HG02884 (cell line): ENCODE results near the gene DBP.
"Not testable (repeated sequence)": the region's sequence is repeated elsewhere in the genome, so short reads cannot be mapped to it uniquely, and the experiment has no call there.

ENCODE experiments used
- ATAC-seq: cut with Tn5 transposase; IDR thresholded peaks from one replicate; pipeline ENCODE4 v1.9.1; 2021; ENCODE audit warnings: mild to moderate bottlenecking, moderate library complexity; ENCODE audit not compliant: unreplicated experiment

The DBP gene, protein sequence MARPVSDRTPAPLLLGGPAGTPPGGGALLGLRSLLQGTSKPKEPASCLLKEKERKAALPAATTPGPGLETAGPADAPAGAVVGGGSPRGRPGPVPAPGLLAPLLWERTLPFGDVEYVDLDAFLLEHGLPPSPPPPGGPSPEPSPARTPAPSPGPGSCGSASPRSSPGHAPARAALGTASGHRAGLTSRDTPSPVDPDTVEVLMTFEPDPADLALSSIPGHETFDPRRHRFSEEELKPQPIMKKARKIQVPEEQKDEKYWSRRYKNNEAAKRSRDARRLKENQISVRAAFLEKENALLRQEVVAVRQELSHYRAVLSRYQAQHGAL

GRCh38 chr19:48636859-48637448, at the start of gene DBP:
TSS of gene DBP (minus strand) at chr19:48637379. CDS start at chr19:48636994, 385 bp downstream.
- no peak for ATAC-seq

DNA sequence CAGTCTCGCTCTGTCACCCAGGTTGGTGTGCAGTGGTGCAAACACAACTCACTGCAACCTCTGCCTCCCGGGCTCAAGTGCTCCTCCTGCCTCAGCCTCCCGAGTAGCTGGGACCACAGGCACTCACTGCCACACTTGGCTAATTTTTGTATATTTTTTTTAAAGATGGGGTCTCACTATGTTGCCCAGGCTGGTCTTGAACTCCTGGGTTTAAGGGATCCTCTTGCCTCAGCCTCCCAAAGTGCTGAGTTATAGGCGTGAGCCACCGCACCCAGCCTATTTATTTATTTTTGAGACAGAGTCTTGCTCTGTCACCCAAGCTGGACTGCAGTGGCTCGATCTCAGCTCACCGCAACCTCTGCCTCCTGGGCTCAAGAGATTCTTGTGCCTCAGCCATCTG, 49.5 kb upstream of the DBP start:
- ATAC-seq: not testable (repeated sequence)

- no peak for ATAC-seq
These were observed 48.9 kb upstream of the DBP start for GRCh38 chr19:48686088-48686487.

DNA sequence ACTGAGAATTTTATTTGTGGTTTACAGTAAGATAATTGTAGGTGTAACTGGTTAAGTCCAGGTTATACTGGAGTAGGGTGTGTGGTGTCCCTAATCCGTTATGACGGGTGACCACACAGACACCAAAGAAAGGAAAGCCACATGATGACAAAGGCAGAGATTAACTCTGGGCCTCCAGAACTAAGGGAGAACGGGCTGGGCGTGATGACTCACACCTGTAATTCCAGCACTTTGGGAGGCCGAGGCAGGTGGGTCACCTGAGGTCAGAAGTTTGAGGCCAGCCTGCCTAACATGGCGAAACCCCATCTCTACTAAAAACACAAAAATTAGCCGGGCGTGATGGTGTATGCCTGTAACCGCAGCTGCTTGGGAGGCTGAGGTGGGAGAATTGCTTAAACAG, 48.4 kb upstream of the DBP start:
- ATAC-seq: no peak

DNA sequence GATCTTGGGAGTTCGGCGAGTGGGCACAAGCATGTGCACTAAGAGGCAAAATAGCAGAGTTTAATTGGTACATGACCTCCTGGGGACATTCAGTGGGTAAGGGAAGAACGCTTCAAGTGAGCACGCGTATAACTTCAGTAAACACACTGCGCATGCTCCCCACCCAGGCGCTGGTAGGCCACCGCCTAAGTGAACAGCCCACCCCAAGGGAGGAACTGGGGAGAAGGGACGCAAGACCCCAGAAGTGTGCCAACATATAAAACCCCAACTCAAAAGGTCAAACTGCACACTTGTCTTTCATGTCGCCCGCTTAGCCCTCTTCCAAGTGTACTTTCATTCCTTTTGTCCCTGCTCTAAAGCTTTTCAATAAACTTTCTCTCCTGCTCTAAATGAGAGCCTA, 46.2 kb upstream of the DBP start:
- no peak for ATAC-seq

DNA sequence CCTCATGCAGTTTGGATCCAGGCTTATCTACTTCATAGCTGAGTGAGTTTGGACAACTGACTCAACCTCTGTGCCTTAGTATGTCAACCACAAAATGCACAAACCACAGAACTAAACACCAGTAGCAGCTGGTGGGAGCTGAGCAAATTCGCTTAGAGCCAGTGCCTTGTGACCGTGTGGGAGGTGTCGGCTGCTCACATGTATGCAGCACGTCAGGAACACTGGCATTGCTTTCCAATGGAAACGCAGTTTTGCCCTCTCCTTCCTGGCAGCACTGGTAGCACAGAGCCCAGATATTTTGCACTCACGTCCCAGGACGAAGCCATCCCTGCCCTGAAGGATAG, 43.9 kb upstream of the DBP start:
- no peak for ATAC-seq

DNA sequence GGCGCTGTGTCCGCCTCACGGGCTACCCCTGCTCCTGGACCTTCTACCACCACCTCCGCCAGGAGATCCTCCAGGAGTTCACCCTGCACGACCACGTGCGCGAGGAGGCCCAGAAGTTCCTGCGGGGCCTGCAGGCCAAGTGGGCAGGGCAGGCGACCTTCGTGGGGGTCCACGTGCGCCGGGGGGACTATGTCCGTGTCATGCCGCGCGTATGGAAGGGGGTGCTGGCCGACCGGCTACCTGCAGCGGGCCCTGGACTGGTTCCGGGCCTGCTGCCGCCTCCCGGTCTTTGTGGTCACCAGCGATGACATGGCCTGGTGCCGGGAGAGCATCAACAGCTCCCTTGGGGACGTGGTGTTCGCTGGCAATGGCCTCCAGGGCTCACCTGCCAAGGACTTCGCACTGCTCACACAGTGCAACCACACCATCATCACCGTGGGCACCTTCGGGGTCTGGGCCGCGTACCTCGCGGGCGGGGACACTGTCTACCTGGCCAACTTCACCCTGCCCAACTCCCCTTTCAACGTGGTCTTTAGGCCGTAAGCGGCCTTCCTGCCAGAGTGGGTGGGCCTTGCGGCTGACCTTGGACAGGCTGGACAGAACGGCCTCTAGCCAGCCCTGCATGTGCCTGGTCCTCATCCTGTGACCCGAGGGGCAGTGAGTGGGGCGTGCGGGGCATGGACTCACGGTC, 43.4 kb upstream of the DBP start:
- no peak for ATAC-seq

DNA sequence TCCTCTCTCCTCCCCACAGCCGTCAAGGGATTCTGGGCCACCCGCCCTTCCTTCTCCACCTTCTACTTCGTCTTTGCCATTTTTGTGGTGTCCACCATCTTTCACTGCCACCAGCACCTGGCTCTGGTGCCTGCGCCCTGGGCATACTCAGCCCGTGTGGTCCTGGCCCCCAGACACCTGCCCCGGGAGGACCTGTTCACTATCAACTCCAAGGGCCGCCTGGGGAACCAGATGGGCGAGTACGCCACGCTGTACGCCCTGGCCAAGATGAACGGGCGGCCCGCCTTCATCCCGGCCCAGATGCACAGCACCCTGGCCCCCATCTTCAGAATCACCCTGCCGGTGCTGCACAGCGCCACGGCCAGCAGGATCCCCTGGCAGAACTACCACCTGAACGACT, 42.8 kb upstream of the DBP start:
- not testable (repeated sequence) for ATAC-seq

DNA sequence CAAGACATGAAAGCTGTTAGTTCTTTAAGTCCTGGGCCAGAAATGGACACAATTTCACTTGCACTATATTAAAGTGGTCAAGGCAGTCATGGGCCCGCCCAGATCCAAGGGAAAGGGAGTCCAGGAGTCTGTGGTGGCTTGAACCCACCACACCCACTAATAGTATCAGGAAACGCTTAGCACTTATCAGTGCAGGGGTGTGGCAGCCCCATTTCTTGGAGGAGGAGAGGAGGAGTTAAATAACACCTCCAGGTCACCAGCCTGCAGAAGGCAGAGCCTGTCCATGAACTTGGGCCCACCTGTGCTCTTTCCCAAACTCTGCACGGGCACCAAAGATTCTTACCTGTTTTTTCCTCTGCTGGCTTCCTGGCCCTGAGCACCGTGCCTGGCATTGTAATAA, 41.0 kb upstream of the DBP start:
- ATAC-seq: no peak

GRCh38 chr19:48676887-48677286, 39.7 kb upstream of the DBP start:
- no peak for ATAC-seq

- no peak for ATAC-seq
These were observed 39.3 kb upstream of the DBP start for GRCh38 chr19:48676487-48676886.

DNA sequence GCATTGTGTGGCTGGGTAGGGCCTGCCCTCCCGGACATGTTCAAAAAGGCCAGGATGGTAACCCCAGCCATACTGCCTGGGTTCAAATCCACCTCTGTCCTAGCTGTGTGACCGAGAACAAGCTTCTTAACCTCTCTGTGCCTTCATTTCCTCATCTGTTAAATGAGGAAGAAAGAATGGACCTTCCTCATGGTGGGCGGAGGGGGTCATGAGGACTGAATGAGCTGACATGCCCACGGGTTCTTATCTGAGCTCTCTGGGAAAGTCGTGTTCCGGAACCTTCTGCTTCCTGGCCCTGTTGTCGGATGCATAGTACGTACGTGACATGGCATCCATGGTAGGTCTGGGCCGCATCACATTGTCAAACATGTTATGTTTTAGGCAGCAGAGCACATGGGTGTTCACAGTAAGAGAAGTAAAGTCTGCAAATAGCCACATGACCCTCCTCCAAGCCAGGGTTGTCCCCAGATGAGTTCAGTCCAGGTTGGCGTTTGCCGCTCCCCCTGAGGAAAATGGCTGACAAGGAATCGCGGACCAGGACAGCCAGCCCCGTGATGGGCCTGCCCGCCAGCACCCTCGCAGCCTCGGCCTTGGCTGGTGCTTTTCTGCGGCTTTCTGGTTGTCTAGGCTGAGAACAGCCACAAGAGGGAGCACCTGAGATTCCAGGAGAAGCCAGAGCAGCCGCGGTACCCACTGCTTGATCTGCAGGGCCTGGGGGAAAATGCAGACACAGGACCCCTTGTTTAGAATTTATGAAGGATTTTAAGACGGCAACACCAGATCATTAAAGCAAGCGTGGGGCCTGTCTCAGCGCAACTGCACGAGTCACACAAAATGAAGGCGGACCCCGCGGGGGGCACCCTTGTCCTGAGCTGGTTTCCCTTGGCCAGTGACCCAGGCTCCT, 38.0 kb upstream of the DBP start:
- ATAC-seq: no peak

DNA sequence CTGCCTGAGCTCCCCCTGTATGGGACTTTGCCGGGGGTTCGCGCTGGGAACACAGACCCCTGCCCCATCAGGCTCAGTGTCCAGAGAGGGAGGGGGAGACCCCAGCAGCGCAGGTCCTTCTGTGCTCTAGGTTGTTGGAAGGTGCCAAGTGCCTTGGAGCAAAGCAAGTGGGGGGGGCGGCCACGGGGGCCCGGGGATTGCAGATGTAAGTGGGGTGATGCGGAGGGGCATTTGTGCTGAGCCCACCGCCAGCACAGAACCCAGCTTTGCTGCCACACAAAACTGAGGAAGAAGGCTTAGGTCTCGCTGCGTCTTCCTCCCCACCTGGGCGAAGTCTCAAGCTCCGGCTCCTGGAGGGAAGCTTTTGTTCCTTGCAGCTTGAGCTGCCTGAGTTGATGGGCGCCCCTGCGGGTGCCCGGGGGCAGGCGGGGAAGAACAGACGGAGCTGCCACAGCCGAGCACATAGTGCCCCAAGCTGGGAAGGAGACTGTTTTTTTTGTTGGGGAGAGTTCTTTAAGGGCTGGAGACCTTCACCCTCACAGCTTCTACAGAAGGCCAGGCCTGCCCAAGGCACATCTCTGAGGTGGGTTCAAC, 37.1 kb upstream of the DBP start:
- ATAC-seq: no peak

DNA sequence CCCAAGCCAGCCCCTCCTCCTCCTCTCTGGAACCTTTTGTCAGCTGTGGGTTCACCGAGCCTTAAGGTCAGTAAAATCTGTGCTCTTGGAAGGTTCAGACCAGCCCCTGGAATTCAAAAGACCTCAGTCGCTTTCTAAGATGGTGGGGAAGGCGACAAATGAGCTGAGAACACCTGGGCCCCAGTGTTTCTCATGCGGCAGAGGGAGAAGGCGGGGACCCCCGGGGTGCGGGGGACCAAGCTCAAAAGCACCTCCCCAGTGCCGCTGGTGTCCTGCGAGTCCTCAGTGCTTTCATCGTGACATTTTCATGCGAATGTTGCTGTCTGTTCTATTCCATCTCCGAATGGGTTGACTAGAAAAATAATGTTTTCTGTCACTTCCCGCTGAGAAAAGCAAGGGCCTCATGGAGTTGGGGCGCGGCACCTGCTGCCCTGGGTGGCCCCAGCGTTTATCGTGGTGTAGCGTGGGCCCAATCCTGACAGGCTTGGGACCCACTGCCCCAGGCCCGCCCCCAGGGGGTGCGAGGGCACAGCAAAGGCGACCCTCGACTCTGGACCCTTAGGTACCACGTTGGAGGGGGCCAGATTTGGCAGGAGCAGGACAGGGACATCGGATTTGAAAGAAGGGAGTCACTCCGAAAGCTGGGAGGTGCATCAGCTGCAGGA, 36.4 kb upstream of the DBP start:
- ATAC-seq: no peak

DNA sequence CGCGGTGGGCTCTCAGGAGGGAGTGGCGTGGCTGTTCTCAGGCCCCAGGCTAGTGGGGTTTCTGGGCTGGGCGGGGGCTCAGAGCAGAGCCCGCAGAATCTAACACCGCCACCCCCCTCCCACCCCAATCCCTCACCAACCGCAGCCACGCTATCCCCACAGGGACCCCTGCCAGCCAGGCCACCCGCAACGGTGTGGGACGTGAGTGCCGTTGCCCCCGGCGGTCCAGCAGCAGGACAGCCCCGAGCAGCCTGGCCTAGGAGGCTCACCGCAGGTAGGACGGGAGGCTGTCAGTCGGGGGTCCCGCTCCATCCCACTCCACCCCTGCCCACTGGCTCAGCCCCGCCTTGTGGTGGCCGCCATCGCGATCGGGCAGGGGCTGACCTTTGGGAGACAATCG, 35.8 kb upstream of the DBP start, which contains the start of gene NTN5:
TSS of gene NTN5 (minus strand) at position 24 of the 400 bp plus-strand sequence. CDS start 2,031 bp downstream, outside the sequence.
- no peak for ATAC-seq

- ATAC-seq: no peak
These were observed 34.3 kb upstream of the DBP start for GRCh38 chr19:48671446-48671995.

- ATAC-seq: no peak
These were observed 33.7 kb upstream of the DBP start for GRCh38 chr19:48670699-48671445.

- no peak for ATAC-seq
These were observed 32.9 kb upstream of the DBP start for GRCh38 chr19:48669903-48670668.
